Activated CD4-positive, alpha-beta T cell treated with anti-CD3 and anti-CD28 coated beads, Interleukin-2, amount 10 ng/mL, durations not matched to agents 24 days and 14 days (primary cell): ENCODE measurements around the gene NR2F2. TPM values are rescaled to one million over a fixed set of nuclear protein-coding genes. Genes with fewer than 3 reads are reported as not detected.

Experiments used
- DNase-seq: peaks from one replicate; pipeline ENCODE4 v3.0.0; 2022
- H3K27ac Mint-ChIP-seq: one replicate; pipeline ENCODE4 v1.8.0; 2022; ENCODE audit warnings: mild to moderate bottlenecking, mixed read lengths
- H3K27me3 Mint-ChIP-seq: one replicate; pipeline ENCODE4 v1.8.0; 2022; ENCODE audit warnings: mixed read lengths
- H3K36me3 Mint-ChIP-seq: one replicate; pipeline ENCODE4 v1.8.0; 2022; ENCODE audit warnings: low read depth, mild to moderate bottlenecking, mixed read lengths
- H3K4me1 Mint-ChIP-seq: one replicate; pipeline ENCODE4 v1.8.0; 2021; ENCODE audit warnings: mixed read lengths
- H3K4me3 Mint-ChIP-seq: one replicate; pipeline ENCODE4 v1.8.0; 2022; ENCODE audit warnings: mild to moderate bottlenecking, moderate library complexity, mixed read lengths
- H3K9me3 Mint-ChIP-seq: one replicate; pipeline ENCODE4 v1.8.0; 2021; ENCODE audit warnings: mixed read lengths
- intact Hi-C: fragments of 100-400 bp; cut with micrococcal nuclease; formaldehyde crosslinking; loops from one replicate; pipeline ENCODE4 v1.15.1; 2023
- total RNA-seq: library from RNA; stranded (reverse); gene quantifications from 2 replicates; pipeline ENCODE4 v1.2.3, GENCODE V29; 2022

Gene NR2F2
- total RNA-seq, 1 donor from 2014 or later: not detected

DNA sequence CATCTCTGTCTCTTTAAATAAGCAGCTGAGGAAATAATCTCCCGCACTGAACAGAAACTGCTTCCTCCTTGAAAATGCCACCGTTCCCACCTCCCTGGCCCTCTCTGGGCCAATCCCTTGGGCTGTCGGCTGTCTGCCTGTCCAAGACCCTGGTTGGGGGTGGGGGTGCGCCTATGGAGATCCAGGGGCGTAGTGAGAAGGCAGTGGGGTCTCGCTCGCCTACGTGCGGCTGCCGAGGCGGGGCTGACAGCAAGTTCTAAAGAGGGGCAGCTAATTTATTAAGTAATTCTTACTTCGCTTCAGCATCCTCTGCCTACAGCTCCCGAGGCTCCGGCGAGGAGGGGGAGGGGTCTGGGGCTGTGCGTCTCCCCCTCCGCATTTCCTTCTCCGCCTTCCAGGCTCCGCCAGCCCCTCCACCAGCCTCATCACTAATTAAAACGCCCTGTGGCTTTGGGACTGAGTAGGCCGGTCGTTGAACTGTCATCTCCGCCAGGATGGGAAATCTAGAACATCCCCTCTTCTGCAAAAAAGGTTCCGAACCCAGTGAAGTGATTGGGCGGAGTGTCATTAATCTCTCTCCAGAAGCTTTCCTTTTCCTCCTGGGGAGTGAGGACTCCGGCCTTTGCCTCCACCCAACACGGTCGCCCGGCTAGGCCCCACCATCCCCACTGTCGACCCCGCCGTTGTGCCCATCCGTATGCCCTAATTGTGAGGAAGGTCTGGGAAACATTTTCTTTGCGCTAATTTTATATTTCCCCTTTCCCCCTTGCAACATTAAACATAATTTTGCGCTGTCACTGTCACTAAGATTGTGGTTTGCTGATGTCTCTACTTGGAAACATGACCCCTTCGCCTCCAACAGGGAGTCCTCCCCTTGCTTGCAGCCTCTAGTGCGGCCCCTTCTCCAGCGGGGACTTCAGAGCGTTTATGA lies 16.9 kb downstream of the NR2F2 start:
- H3K36me3 Mint-ChIP-seq: peaks cover 1% of the 10 kb centered on the region
- H3K9me3 Mint-ChIP-seq: peaks cover 6% of the 10 kb centered on the region
- intact Hi-C loops: loop anchor here (10.0 kb wide), 1 partner anchor 293 kb away; no protein-coding TSS in a partner anchor
- no peak overlapping the region for H3K27ac Mint-ChIP-seq
- DNase-seq: no peak
- H3K27me3 Mint-ChIP-seq: peaks cover 95% of the 10 kb centered on the region
- H3K4me1 Mint-ChIP-seq: no peaks in the 10 kb centered on the region
- H3K4me3 Mint-ChIP-seq: no peak overlapping the region

DNA sequence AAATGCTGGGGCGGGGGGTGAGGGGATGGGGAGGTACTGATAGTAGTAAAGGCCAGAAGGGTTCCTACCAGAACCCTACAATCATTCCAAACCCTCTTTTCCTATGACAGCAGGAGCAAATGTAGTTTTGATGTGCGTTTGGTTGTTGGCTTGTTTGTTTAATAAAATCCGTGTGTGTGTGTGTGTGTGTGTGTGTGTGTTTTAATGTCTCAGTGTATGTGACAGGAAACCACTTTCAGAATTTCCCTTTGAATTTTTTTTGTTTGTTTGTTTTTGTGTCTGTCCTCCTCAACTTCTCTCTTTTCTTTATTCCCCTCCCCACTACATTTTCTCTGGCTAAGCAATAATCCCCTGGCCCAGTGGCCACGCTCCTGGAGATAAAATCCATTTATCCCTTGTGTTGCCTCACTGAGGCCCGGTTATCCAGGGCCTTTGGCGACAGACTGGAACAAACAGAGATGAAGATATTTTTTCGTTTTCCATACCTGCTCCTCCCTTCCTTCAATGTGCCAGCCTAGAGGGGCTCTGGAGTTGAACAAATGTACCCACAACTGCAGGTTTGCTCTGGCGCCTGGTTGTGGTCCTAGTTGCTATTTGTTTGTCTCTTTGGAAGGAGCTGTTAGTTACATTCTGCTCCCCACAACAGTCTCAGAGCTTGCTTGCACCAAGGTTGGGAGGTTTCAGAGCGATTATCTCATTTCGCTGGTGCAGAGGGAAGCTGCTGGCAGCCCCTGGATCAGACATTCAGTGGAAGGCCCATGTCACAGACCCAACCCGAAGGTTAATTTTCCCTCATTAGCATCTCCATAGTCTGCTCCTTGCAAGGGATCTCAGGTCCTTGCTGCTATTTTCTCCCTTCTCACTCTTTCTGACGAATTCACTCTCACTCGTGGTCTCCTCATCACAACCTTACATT lies 17.9 kb downstream of the NR2F2 start:
- H3K27me3 Mint-ChIP-seq: peaks cover 95% of the 10 kb centered on the region
- no peaks in the 10 kb centered on the region for H3K4me1 Mint-ChIP-seq
- peaks cover under 1% of the 10 kb centered on the region for H3K9me3 Mint-ChIP-seq
- H3K27ac Mint-ChIP-seq: no peak overlapping the region
- intact Hi-C loops: loop anchor here (10.0 kb wide), 1 partner anchor 294 kb away; no protein-coding TSS in a partner anchor
- H3K4me3 Mint-ChIP-seq: no peak overlapping the region
- peaks cover under 1% of the 10 kb centered on the region for H3K36me3 Mint-ChIP-seq
- DNase-seq: no peak

DNA sequence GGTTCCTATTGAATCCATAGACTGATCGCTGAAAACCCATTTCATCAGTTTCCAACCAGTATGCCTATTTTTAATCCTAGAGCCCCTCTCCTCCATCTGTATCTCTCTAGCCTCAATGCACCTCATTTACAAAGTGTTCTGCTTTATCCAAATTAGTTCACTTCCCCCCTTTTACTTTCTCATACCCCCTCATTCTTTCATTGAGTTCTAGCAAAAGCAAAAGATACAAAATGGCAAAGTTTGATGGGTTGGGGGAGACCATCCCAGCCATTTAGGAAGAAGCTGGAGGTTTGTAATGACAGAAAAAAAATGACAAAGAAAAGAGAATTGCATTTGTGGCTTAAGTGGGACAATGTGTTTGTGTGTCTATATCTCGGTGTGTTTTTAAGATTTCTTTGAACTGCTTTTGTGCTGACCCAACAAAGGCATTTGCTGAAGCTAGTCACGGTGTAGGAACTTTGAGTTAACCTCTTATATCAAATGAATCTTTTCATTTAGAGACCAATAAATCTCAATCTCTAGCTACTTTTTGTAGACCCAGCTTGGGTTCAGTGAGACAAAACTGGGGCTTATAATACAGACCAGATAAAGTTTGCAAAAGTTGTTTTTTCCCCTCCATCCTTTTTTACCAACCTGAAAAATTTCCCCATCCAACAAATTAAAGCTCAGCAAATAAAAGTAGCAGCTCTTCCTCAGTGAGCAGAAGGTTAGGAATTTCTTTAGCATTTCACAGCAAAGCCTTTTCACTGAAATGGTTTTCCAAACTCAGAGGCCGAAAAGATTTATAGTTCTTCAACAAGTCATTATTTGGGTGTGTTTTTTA lies 18.7 kb downstream of the NR2F2 start:
- no peaks in the 10 kb centered on the region for H3K9me3 Mint-ChIP-seq
- no peaks in the 10 kb centered on the region for H3K4me1 Mint-ChIP-seq
- no peak overlapping the region for H3K4me3 Mint-ChIP-seq
- H3K27me3 Mint-ChIP-seq: peaks cover 94% of the 10 kb centered on the region
- H3K36me3 Mint-ChIP-seq: no peaks in the 10 kb centered on the region
- DNase-seq: no peak
- intact Hi-C loops: loop anchor here (10.0 kb wide), 1 partner anchor 294 kb away; no protein-coding TSS in a partner anchor
- H3K27ac Mint-ChIP-seq: no peak overlapping the region

- H3K27ac Mint-ChIP-seq: no peak overlapping the region
- DNase-seq: no peak
- peaks cover 86% of the 10 kb centered on the region for H3K27me3 Mint-ChIP-seq
- intact Hi-C loops: loop anchor here (10.0 kb wide), 1 partner anchor 295 kb away; no protein-coding TSS in a partner anchor
- H3K9me3 Mint-ChIP-seq: no peaks in the 10 kb centered on the region
- no peaks in the 10 kb centered on the region for H3K4me1 Mint-ChIP-seq
- no peaks in the 10 kb centered on the region for H3K36me3 Mint-ChIP-seq
- H3K4me3 Mint-ChIP-seq: no peak overlapping the region
Measured at GRCh38 chr15:96349857-96350720, 19.6 kb downstream of the NR2F2 start.

GRCh38 chr15:96350934-96351724 lies 20.6 kb downstream of the NR2F2 start:
- no peak for DNase-seq
- H3K9me3 Mint-ChIP-seq: no peaks in the 10 kb centered on the region

DNA sequence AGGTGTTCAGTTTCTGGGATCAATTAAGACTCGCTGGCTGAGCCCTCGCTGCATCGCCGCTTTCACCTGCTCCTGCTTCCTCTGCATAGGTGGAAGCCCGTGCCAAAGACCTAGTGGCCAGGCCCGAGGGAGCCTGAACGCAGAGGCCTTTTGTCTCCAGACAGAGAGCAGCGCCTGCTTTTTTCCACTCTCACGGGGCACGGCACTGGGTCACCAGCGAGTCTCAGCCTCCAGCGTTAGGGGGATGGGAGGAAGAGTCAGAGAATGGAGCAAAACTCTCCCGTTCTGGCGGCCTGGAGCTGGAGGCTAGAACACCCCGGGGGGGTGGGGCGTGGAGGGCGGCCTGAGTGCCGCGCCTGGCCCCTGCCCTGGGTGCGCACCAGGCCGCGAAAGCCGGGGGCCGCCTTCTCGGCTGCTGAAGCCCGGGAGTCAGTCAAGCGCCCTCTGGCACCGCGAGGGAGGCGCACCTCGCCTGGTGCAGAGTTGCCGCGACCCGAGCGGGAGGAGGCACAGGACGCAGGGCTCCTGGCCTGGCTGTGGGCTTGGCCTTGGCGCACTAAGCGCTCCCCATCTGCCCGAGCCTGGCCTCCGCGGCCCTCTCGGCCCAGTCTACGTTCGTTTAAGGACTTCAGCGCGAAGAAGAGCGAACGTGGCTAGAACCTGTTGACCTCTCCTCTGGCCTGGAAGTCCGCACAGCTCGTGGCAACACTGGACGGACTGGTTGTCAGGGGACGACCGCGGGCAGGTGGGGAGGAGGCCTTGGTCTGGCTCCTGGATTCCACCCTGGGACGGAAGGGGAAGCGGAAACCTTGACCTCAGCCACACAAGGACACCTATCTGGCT lies 21.5 kb downstream of the NR2F2 start:
- peaks cover 77% of the 10 kb centered on the region for H3K27me3 Mint-ChIP-seq
- H3K27ac Mint-ChIP-seq: no peak overlapping the region
- no peak for DNase-seq
- no peaks in the 10 kb centered on the region for H3K9me3 Mint-ChIP-seq
- H3K4me1 Mint-ChIP-seq: peaks cover 3% of the 10 kb centered on the region
- H3K36me3 Mint-ChIP-seq: no peaks in the 10 kb centered on the region
- no peak overlapping the region for H3K4me3 Mint-ChIP-seq
- intact Hi-C loops: no loop called here

More at GRCh38 chr15:96350934-96351724, 20.6 kb downstream of the NR2F2 start:
- peaks cover 78% of the 10 kb centered on the region for H3K27me3 Mint-ChIP-seq
- no peak overlapping the region for H3K4me3 Mint-ChIP-seq
- no peak overlapping the region for H3K27ac Mint-ChIP-seq
- no peaks in the 10 kb centered on the region for H3K4me1 Mint-ChIP-seq
- no peaks in the 10 kb centered on the region for H3K36me3 Mint-ChIP-seq
- intact Hi-C loops: no loop called here

GRCh38 chr15:96352604-96353405 lies 22.3 kb downstream of the NR2F2 start:
- Mint-ChIP-seq H3K4me1 (peaks cover 7% of the 10 kb centered on the region), H3K36me3 (peaks cover 2% of the 10 kb centered on the region)

DNA sequence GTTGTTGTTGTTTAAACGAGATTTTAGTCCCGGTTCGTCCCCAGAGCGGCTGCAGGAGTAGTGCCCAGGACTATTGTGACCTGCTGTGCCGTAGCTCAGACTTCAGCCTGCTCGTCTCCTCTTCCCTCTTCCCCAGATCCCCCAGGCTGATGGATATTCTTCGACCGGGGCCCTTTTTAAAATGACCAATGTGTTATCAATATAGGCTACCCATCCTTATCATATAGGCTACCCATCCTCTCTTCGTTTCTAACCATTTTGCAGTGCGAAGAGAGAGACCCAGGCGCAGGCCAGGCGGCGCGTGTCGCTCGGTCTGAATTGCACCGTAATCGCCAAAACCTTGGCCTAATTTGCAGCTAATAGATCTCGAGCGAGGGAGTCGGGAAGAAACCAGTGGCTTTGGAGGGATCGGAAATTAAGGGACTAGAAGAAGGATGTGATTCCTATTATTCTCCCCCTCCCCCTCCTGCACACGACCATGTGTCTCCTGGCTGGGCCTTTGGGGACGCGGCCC lies 23.0 kb downstream of the NR2F2 start:
- peaks cover 74% of the 10 kb centered on the region for H3K27me3 Mint-ChIP-seq
- no peak overlapping the region for H3K4me3 Mint-ChIP-seq
- intact Hi-C loops: no loop called here
- no peak overlapping the region for H3K27ac Mint-ChIP-seq
- H3K4me1 Mint-ChIP-seq: peaks cover 12% of the 10 kb centered on the region
- H3K36me3 Mint-ChIP-seq: peaks cover 4% of the 10 kb centered on the region
- H3K9me3 Mint-ChIP-seq: no peaks in the 10 kb centered on the region
- DNase-seq: no peak

More at GRCh38 chr15:96352604-96353405, 22.3 kb downstream of the NR2F2 start:
- no peak for DNase-seq
- Mint-ChIP-seq H3K27ac (no peak overlapping the region), H3K27me3 (peaks cover 74% of the 10 kb centered on the region), H3K4me3 (no peak overlapping the region), H3K9me3 (no peaks in the 10 kb centered on the region)
- intact Hi-C loops: no loop called here

GRCh38 chr15:96353930-96354730 lies 23.6 kb downstream of the NR2F2 start:
- intact Hi-C loops: no loop called here
- Mint-ChIP-seq H3K27ac (no peak overlapping the region), H3K4me3 (no peak overlapping the region)

More at GRCh38 chr15:96353930-96354730, 23.6 kb downstream of the NR2F2 start:
- no peak for DNase-seq
- Mint-ChIP-seq H3K4me1 (peaks cover 12% of the 10 kb centered on the region), H3K36me3 (peaks cover 4% of the 10 kb centered on the region), H3K9me3 (no peaks in the 10 kb centered on the region), H3K27me3 (peaks cover 74% of the 10 kb centered on the region)
